AML-193 (cell line): ENCODE data around the gene CTNND2.
"Not testable (repeated sequence)": the region's sequence is repeated elsewhere in the genome, so short reads cannot be mapped to it uniquely, and the experiment has no call there.

Experiments used
- DNase-seq, 2 experiments: peaks; one replicate each; lab custom pipeline; 2025; lab: John Stamatoyannopoulos, UW

Gene CTNND2

DNA sequence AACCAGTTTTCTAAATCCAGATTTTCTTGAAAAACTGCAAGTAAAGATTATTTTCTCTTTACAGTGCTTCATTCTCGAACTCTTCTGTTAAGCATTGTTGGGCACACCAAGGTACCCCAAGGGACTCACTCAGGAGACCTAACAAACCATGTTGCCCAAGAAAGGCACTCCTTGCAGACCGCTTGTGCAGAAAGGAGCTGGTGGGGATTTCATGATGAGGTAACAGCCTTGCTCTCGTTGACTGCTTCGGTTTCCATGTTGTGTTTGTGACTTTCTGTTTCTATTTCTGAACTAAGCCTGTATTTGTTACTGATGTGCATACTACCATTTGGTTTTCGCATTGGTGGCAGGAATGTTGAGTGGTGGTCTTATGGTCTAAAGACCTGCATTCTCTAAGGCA, 876.6 kb downstream of the CTNND2 start:
- DNase-seq, result no peak

- no peak for DNase-seq
Observed at GRCh38 chr5:11026543-11026942, 877.7 kb downstream of the CTNND2 start.

DNA sequence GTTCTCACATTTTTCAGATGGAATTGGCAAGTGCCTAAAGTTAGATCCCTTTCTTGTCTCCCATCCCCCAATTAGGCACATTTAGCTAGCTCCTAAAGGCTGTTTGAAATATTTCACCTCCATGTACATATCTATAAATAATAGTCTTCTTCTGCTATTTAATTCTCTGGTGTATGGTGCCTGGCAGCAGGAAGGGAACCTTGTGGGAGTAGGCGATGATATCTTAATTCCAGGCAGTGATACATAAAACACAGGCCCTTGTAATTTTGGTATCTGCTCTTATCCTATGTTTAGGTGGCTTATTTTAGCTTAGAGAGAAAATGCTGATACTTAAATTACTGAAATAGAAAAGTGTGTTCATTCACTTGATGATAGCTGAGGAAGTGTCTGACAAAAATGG, 880.3 kb downstream of the CTNND2 start:
- DNase-seq, result no peak

DNA sequence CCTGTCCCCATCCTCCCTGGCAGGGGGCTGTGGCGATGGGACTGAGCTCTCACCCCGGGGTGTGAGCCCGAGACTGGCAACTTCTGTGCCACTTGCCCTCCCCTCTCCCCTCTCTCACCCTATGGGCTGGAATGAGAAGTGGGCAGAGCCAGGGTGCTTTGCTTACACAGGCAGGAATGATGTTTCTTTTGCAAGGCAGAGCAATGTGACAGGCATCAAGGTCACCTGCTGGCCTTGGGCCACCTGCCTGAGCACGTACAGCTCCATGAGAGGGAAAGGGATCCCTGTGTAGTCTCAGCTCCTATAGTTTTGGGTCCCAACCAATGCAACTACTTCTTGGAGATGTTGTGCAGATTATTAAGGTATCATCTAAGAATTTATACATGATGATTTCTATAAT, 890.5 kb downstream of the CTNND2 start:
- no peak for DNase-seq

DNA sequence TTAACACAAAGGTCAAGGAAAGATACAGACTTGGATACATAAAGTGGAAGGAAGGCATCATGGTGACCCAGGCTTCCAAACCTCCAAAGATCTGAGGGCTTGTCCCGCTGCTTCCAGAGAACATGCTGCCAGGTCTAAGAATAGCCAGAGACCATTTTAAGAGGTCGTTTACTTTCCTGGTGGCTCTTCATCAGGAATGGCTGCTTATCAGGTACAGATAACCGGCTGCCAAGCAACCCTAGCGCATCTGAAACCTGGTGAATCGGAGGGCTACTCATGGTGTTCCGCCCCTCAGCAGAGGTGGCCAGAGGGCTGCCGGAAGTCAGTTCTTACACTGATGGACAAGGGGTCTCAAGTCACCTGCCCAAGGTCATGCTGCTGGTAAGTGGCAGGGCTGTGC, 892.0 kb downstream of the CTNND2 start:
- no peak for DNase-seq

DNA sequence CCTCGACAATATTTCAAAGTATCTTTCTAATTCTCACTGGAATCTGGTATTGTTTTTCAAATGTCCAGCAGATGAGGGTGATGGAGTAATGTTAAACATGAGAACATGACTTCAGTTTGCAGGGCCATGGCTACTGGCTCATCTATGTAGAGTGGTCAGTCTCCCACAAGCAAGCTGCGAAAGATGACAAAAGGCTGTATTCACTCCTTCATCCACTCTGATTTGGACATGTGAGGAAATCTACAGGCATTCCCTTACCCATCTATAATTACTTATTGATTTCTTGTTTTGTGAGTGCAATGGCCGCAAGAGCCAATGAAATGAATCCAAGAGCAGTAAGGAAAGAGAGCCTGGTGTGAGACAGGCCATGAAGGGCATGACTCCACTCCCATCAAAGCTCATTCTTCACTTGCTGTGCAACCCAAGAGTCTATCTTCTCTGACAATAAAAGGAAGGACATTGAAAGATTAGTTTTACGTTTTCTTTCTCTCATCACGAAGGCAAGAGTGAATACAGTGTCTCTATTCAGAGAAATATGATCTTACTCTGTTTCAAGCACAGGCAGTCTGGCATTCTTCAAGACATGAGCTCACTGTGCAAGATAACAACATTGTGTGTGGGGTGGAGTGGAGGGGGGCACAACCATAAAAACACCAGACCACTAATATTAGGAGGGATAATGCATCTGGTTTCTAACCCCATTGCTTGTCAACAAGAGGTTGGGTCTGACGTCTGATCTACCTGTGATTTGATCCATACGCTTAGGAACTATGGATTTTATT, 893.6 kb downstream of the CTNND2 start:
- DNase-seq, result no peak

- no peak for DNase-seq
Observed at GRCh38 chr5:11009576-11009975, 894.7 kb downstream of the CTNND2 start.

- no peak for DNase-seq
Observed at GRCh38 chr5:11007269-11007870, 896.9 kb downstream of the CTNND2 start.

DNA sequence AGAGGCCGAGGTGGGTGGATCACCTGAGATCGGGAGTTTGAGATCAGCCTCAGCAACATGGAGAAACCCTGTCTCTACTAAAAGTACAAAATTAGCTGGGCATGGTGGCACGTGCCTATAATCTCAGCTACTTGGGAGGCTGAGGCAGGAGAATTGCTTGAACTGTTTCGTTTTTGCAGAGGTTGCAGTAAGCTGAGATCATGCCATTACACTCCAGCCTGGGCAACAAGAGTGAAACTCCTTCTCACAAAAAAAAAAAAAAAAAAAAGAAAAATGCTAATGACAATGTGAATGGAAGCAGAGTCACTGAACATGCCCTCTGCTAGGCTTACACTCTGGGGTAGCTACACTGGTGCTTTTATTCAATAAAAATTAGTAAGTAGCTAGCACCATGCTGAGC, 899.7 kb downstream of the CTNND2 start:
- not testable (repeated sequence) for DNase-seq

DNA sequence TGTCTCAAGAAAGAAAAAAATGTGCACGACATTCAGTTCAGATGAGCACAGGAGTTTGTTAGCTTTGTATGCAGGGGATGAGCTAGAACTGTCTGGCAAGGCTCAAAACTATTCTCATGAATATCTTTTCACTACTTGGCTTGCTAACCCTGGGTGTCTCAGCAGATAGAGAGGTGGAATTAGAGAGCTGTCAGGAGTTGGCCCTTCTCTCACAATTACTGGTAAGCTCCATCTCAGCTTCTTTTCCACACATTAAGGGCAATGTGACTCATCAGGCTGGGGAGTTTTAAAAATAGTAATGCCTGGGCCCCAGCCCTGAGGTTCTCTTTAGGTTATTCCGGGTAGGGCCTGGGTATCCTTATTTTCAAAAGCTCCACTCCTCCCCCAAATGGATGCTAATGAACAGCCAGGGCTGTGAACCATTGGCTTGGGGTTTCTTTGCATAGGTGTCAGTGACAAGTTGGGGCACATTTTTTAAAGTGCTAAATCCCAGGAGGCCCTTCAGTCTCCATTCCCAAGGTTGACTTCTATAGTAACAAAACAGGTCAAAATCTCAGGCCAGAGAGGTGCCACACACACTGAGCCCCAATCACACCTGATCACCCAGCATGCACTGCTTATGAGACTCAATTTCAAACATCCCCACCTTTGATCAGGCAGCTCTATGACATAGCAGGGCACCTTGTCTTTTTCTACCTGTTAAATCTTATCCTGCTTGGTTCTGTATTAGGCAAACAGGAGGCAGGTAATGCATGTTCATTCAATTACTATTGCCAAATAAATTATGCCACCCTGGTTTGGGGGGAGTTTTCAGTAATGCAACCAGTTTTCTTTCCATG, 903.5 kb downstream of the CTNND2 start:
- no peak for DNase-seq

- no peak for DNase-seq
Observed at GRCh38 chr5:10999714-11000113, 904.5 kb downstream of the CTNND2 start.

DNA sequence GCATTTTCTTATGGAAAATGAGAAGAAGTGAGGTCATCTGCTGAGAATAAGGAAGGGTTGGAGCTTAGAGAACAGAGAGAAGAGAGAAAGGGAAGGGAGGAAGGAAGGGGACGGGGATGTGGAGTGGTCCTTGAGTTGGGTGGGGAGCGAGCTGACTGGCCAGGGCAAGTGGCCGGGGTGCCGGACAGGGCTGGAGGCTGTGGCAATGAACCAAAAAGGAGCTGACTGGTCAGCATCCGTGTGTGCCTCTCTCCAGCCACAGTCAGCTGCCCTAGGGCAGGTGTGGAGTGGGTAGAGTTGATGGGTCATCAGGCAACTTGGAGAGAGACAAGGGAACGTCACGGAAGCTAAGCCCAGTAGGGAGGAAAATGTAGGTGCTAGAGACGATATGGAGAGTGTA, 908.4 kb downstream of the CTNND2 start:
- DNase-seq, result no peak

- no peak for DNase-seq
Observed at GRCh38 chr5:10994091-10994986, 909.9 kb downstream of the CTNND2 start.

DNA sequence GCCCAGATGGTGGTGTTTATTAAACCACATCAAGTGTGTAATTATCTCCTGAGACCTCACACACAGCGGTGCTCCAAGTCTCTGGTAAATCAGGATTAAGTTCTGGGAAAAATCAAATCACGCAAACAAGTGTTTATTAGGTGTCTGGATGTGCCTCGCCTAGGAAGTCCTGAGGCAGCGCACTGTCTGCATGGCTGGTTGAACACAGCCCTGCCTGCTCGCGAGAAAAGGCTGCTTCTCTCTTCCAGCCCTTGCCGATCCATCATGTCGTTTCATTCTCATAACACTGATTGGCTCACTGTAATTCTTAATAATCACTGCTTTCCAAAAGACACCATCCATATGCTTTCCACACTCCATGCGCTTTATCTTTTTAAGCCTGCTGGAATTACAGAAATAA, 913.6 kb downstream of the CTNND2 start:
- DNase-seq, result no peak

DNA sequence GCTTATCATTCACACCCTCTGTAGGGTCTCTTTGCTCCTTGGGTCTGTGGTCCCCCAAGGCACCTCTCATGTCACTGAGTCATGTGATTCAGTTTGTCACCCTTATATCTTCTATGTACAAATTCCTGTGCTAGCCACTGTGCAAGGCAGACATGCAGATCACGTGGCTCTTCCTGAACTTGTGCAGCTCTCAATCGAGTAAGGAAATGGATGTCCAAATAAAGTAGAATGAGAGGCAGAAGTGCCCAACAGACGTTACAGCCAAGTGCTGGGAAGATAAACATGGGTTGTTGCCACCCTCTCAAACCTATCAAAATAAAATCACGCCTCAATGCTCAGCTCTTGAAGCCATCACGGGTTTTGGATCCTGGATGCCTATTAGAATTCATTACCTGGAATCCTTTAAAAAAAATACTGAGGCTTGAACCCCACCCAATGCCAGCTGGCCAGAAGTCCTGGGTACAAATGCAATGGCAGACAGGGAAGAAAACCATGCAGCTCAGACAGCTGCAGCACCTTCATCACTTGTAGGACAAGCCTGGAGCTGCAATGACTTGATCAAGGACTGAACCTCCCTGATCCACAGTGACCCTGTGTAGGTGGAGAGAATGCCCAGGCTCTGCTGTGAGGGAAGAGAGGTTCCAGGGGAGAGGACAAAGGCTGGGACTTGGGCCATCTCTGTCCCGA, 914.5 kb downstream of the CTNND2 start:
- no peak for DNase-seq

DNA sequence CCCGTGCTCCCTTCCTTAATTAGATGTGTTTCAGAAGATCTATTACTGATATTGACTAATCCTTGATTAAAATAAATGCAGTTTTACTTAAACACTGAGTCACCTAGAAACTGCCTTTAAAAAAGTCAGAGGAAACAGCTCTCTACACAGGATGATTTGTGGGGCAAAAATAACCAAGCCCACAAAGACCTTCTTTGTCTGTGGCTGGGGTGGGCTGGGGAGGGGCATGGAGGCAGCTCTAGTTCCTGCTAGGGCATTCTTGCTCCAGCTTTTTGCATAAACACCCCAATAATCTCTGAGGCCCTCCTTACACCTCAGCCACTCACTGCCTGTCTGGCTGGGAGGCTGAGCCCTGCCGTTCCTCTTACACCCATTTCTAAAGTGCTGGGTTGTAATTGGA, 915.6 kb downstream of the CTNND2 start:
- no peak for DNase-seq

DNA sequence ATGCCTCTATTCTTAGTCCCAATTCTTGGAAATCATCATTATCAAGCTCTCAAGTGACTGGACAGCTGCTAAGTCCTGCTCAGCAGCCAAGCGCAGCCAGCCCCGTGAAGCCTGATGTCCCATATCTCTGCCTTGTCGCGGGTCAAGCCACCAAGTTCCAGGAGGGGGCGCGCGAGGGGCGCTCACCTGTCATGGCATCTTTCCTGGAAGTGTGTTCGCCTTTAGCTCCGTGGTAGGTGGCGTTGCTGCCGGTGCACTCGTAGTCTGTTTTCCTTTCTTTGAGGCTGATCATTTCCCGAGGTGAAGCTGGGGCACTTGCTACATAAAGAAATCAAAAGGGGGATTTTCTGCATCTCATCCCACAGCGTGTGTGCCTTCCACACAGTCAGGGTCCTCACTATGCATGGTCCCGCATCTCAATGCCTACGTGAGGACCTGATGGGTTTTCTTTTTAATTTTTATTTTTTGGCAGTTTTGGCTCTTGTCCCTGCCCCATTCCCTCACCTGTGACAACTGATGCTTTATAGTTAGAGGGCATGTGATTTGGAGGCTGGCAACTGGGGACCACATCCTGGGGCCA, 916.2 kb downstream of the CTNND2 start:
- DNase-seq, result peak; percentile 20 to 30

DNA sequence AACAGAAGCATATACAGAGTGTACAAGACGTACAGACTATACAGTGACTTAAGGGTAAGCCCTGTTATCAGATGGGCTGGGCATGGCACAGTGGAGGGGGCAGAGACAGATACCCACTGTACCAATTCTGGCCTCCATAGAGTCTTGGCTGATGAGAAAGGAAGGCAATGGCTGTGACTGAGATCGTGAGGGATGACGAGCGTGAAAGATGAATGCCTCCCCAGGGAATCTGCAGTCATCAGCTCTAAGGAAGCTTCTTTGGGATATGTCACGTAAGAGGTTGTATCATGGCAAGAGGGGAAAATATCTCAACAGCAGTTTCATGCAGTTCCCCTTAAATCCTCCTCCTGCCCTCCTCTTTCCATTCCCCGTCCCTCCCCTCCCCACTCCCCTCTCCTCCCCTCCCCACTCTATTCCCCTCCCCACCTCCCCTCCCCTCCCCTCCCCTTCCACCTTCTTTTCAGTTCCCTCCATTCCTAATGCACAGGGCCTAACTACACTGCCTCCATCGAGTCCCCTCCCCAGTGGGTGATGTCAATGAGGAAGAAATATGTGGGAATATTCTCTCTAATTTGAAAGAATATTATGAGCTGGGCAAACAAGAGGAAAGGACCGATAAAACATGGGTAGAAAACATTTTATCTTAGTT, 916.8 kb downstream of the CTNND2 start:
- no peak for DNase-seq

DNA sequence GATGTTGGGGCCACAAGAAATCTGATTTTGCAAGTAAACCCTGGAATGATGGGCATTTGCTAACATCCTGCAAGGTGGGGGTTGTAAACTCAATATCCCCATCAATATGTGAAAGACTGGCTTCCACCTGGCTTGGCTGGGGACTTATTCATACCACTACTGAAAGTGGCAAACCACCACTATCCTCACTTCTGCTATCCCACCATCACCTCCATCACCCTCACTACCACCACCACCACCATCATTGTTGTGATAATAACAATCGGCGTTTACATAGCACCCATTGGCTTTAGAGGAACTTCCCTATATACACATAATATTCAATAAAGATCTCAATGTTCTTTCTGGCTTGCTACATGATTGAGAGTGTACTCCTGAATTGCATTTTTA, 918.5 kb downstream of the CTNND2 start:
- DNase-seq, result no peak

DNA sequence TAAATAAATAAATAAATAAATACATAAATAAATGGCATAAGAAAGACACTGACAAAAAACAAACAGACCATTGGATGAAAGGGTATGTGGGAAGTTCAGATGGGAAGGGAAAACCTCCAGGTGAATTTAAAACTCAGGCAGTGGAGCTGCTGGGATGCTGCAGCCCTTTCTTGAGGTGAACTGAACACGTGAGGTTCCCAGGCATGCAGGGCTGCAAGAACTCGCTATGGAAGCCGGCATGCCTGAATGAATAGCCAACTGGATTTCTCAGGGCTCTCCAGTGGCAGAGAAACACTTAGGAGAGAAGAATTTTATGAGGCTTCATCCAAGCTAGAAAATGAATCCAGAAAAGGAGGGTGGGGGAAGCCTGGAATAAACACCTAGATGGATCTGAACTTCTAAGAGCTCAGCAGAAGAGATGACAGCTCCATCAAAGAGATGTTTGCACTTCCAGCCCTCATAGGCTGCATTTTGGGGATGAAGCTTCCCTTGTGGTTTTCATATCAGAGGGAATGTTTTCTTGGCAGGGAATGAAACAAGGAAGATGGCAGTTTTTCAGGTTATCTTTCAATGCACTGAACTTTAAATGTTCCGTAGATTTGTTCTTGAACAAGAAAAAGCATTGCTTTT, 919.0 kb downstream of the CTNND2 start:
- DNase-seq, result no peak
